H1 (cell line): ENCODE data around the gene COL28A1. TPM values are rescaled to one million over a fixed set of nuclear protein-coding genes. Genes with fewer than 3 reads are reported as not detected.

Experiments
- CTBP2 ChIP-seq: IDR thresholded peaks from 2 replicates; pipeline ENCODE4 v1.7.0; 2011; ENCODE audit warnings: borderline replicate concordance, mild to moderate bottlenecking, moderate library complexity, mixed read lengths, low read length; ENCODE audit not compliant: insufficient read depth, insufficient read length
- EP300 ChIP-seq, 2 experiments: IDR thresholded peaks; 1 replicate in 1 of 2; 2 replicates in 1 of 2; pipeline ENCODE4 v1.6.1; 2011 to 2012; ENCODE audit warnings: low read depth in 2 of 2, low read length in 2 of 2, mild to moderate bottlenecking in 2 of 2, borderline replicate concordance in 1 of 2, inconsistent platforms in 1 of 2, moderate library complexity in 1 of 2
- HDAC6 ChIP-seq: IDR thresholded peaks from one replicate; pipeline ENCODE4 v1.7.1; 2012; ENCODE audit warnings: low read depth, mild to moderate bottlenecking, inconsistent platforms, low read length, moderate library complexity
- RAD21 ChIP-seq, 2 experiments: IDR thresholded peaks in 1 of 2; conservative IDR thresholded peaks in 1 of 2; 2 replicates each; pipeline ENCODE4 v1.6.1; 2011; ENCODE audit warnings: low read depth in 2 of 2, low read length in 2 of 2, improper control_type of control experiment in 1 of 2, inconsistent platforms in 1 of 2, mild to moderate bottlenecking in 1 of 2, moderate library complexity in 1 of 2
- SIN3A ChIP-seq, 2 experiments: IDR thresholded peaks in 1 of 2; conservative IDR thresholded peaks in 1 of 2; 2 replicates each; pipeline ENCODE4 v1.6.1; 2011 to 2012; ENCODE audit warnings: low read length in 2 of 2, improper control_type of control experiment in 1 of 2, low read depth in 1 of 2, mild to moderate bottlenecking in 1 of 2
- TCF12 ChIP-seq: IDR thresholded peaks from 2 replicates; pipeline ENCODE4 v1.6.1; 2011; ENCODE audit warnings: low read depth, mild to moderate bottlenecking, low read length
- ZNF274 ChIP-seq: IDR thresholded peaks from 2 replicates; pipeline ENCODE4 v1.7.0; 2012; ENCODE audit warnings: low read length, borderline replicate concordance; ENCODE audit errors: extremely low read depth
- polyA plus RNA-seq, 7 experiments: library from polyadenylated mRNA; depleted of rRNA in 3 of 7; stranded (reverse) in 5 of 7; unstranded in 2 of 7; fragments of >200 nt in 5 of 7; fragments of 200-250 nt in 2 of 7; gene quantifications; 1 replicate in 5 of 7; 2 replicates in 1 of 7; 4 replicates in 1 of 7; pipeline versions ENCODE4 v1.2.1 to v1.2.3, GENCODE V29; 2011 to 2013; ENCODE audit warnings: missing spikeins in 2 of 7, mixed read lengths in 2 of 7
- total RNA-seq: library from RNA; stranded (reverse); fragmentation: NEBNext Ultra II Directional; extraction: Animal tissue kit (Norgen Biotek cat#: 25700); gene quantifications from 2 replicates; pipeline ENCODE4 v1.2.1, GENCODE V29; 2021

COL28A1 gene
- total and polyA plus RNA-seq, 2 of the 8 experiments (the other 6 are each of a cell fraction or from before 2014, with no cell fraction given), result 0.22 to 0.38 TPM

- TF ChIP-seq HDAC6 (no peak), TCF12 (no peak), EP300 (IDR thresholded peaks at IDR 0.05; ENCODE audit: borderline replicate concordance in 1 of 2, low read depth in 2 of 2, low read length in 2 of 2) (no peak), CTBP2 (no peak), RAD21 (IDR thresholded peaks at IDR 0.05 in 1 of 2, conservative IDR thresholded peaks at IDR 0.05 in 1 of 2; ENCODE audit: low read depth in 2 of 2, low read length in 2 of 2) (no peak), ZNF274 (no peak), SIN3A (conservative IDR thresholded peaks at IDR 0.05 in 1 of 2, IDR thresholded peaks at IDR 0.05 in 1 of 2; ENCODE audit: low read depth in 1 of 2, low read length in 2 of 2) (no peak)
Observed at GRCh38 chr7:7498856-7499255, 36.8 kb downstream of the COL28A1 start (continued).
